GM23248 (cell line): Measurements from ENCODE around the gene COL17A1. TPM values are rescaled to one million over a fixed set of nuclear protein-coding genes. Genes with fewer than 3 reads are reported as not detected.
A peak's percentile ranks its signal among the peaks of the same experiment; 100 is the strongest.

Experiments used
- DNase-seq: peaks from one replicate; pipeline ENCODE4 v3.0.0-alpha.2; 2015
- H2AFZ ChIP-seq: fragments of 200-600 bp; sonication (generic); 2 replicates; pipeline ENCODE4 v1.6.1; 2016; ENCODE audit warnings: antibody characterized with exemption
- H3F3A ChIP-seq: fragments of 200-600 bp; sonication (generic); 2 replicates; pipeline ENCODE4 v1.6.1; 2016; ENCODE audit warnings: mild to moderate bottlenecking, antibody characterized with exemption, mixed run types; ENCODE audit not compliant: insufficient read depth
- H3K27ac ChIP-seq: fragments of 200-600 bp; sonication (generic); 2 replicates; pipeline ENCODE4 v1.5.1; 2016; ENCODE audit warnings: mild to moderate bottlenecking
- H3K27me3 ChIP-seq: fragments of 200-600 bp; sonication (generic); replicated peaks from 2 replicates; pipeline ENCODE4 v1.6.1; 2016; ENCODE audit warnings: mild to moderate bottlenecking; ENCODE audit not compliant: insufficient read depth
- H3K36me3 ChIP-seq: fragments of 200-600 bp; sonication (generic); 2 replicates; pipeline ENCODE4 v1.6.1; 2016; ENCODE audit warnings: low read depth, mild to moderate bottlenecking
- H3K4me1 ChIP-seq: fragments of 200-600 bp; sonication (generic); 2 replicates; pipeline ENCODE4 v1.6.1; 2016; ENCODE audit warnings: mild to moderate bottlenecking; ENCODE audit not compliant: insufficient read depth
- H3K4me2 ChIP-seq: fragments of 200-600 bp; sonication (generic); one replicate; pipeline ENCODE4 v1.6.1; 2016; ENCODE audit warnings: mild to moderate bottlenecking; ENCODE audit not compliant: unreplicated experiment
- H3K4me3 ChIP-seq: fragments of 200-600 bp; sonication (generic); 2 replicates; pipeline ENCODE4 v1.5.1; 2016; ENCODE audit warnings: mild to moderate bottlenecking
- H3K79me2 ChIP-seq: fragments of 200-600 bp; sonication (generic); 2 replicates; pipeline ENCODE4 v1.6.1; 2016; ENCODE audit warnings: mild to moderate bottlenecking; ENCODE audit not compliant: insufficient read depth
- H3K9ac ChIP-seq: fragments of 200-600 bp; sonication (generic); 2 replicates; pipeline ENCODE4 v1.6.1; 2016; ENCODE audit warnings: mild to moderate bottlenecking
- H3K9me2 ChIP-seq: fragments of 200-600 bp; sonication (generic); 2 replicates; pipeline ENCODE4 v1.6.1; 2016; ENCODE audit warnings: mixed run types, mild to moderate bottlenecking, moderate library complexity; ENCODE audit not compliant: insufficient read depth
- H3K9me3 ChIP-seq: fragments of 200-600 bp; sonication (generic); one replicate; pipeline ENCODE4 v1.6.1; 2017; ENCODE audit warnings: low read depth
- H4K20me1 ChIP-seq: fragments of 200-600 bp; sonication (generic); 2 replicates; pipeline ENCODE4 v1.6.0; 2016; ENCODE audit not compliant: insufficient read depth
- EZH2 ChIP-seq: fragments of 200-600 bp; sonication (generic); IDR thresholded peaks from 2 replicates; pipeline ENCODE4 v1.6.1; 2018; ENCODE audit warnings: antibody characterized with exemption, mild to moderate bottlenecking; ENCODE audit not compliant: insufficient read depth, poor library complexity, severe bottlenecking
- EZH2phosphoT487 ChIP-seq: fragments of 200-600 bp; sonication (generic); IDR thresholded peaks from 2 replicates; pipeline ENCODE4 v1.6.1; 2018; ENCODE audit warnings: antibody characterized with exemption, moderate library complexity, mild to moderate bottlenecking, low read depth; ENCODE audit not compliant: insufficient read depth
- WGBS, 2 experiments: methylation state at CpG; one replicate each; pipeline ENCODE4 v1.1.6; 2015 to 2017; ENCODE audit warnings: low lambda C conversion rate in 2 of 2, low coverage in 1 of 2; ENCODE audit errors: missing lambda C conversion rate in 2 of 2; 5-methylcytosine and 5-hydroxymethylcytosine counted together
- in situ Hi-C: fragments of 300-500 bp; cut with MboI; formaldehyde crosslinking; loops from 2 replicates; pipeline ENCODE4 v1.15.0; 2020
- polyA plus RNA-seq: library from polyadenylated mRNA; unstranded; fragments of >200 nt; fragmentation: Nextera tagmentation; extraction: Ambion mirVana; gene quantifications from 2 replicates; pipeline ENCODE4 v1.2.1, GENCODE V29; 2016
- total RNA-seq: library from RNA; depleted of rRNA; stranded (reverse); fragments of >200 nt; shearing (Covaris generic); gene quantifications from 2 replicates; pipeline ENCODE4 v1.2.3, GENCODE V29; 2014

Gene COL17A1
- total and polyA plus RNA-seq, 2 experiments from 2014 or later = 0.51 TPM; not detected in 1

DNA sequence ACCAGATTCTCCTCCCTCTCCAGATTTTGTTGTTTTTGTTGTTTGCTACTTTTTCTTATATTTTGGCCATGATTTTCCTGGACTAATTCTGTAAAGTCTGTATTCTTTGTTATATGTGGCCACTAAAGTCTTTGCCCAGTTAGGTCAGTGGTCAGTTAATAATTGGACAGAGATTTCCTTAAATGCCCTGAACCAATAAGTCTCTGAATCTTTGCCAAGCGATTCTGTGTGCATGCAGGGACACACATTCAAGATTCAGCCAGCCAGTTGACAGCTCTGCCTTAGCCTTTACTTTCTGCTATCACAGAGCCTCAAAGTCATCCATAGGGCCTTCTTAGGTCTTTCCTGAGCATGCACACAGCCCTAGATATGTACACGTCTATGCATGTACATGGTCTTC, 11.0 kb upstream of the COL17A1 start:
- peaks cover 12% of the 10 kb centered on the region; the same call in 1 of the 2 replicates for H3F3A ChIP-seq
- 62 to 78% methylated on average over 2 of the region's 2 CpGs for WGBS, 2 experiments
- in situ Hi-C loops = no loop called here

DNA sequence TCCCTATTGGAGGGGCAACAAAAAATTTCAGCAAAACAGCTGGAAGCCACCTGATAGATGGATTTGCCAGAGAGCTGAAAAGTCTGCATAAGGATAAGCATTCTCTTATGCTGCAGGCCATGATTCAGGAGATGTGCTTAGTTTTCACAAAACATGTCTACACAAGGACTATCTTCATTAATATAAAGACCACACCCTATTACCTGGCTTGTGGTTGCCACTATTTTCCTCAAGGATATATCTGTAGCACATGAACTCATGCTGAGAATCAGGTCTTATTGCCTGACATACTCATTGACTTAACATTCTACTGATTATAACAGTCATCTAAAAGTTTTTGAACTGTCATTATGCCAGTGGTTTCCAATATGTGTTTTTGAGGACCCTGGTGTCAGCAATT, 7.1 kb upstream of the COL17A1 start:
- Histone ChIP-seq H3K27me3 (no peaks in the 10 kb centered on the region), H3K4me2 (no peak overlapping the region), H3K36me3 (no peaks in the 10 kb centered on the region), H3F3A (peaks cover 12% of the 10 kb centered on the region; the same call in 1 of the 2 replicates), H3K79me2 (no peaks in the 10 kb centered on the region), H2AFZ (no peak overlapping the region), H4K20me1 (no peaks in the 10 kb centered on the region), H3K4me3 (no peak overlapping the region), H3K4me1 (no peaks in the 10 kb centered on the region), H3K9ac (no peak overlapping the region), H3K9me2 (no peaks in the 10 kb centered on the region), H3K9me3 (no peaks in the 10 kb centered on the region), H3K27ac (no peak overlapping the region)
- in situ Hi-C loops = no loop called here
- no peak for DNase-seq
- TF ChIP-seq EZH2phosphoT487 (no peak), EZH2 (no peak)

More for the DNA sequence above, 11.0 kb upstream of the COL17A1 start:
- no peak overlapping the region for H3K4me3 ChIP-seq
- no peaks in the 10 kb centered on the region for H3K27me3 ChIP-seq
- no peaks in the 10 kb centered on the region for H3K36me3 ChIP-seq
- no peak for DNase-seq
- no peaks in the 10 kb centered on the region for H3K9me3 ChIP-seq
- no peak overlapping the region for H3K27ac ChIP-seq
- no peak overlapping the region for H3K9ac ChIP-seq
- no peaks in the 10 kb centered on the region for H3K79me2 ChIP-seq
- no peak overlapping the region for H2AFZ ChIP-seq
- no peaks in the 10 kb centered on the region for H3K9me2 ChIP-seq
- no peaks in the 10 kb centered on the region for H4K20me1 ChIP-seq
- no peak overlapping the region for H3K4me2 ChIP-seq
- TF ChIP-seq EZH2phosphoT487 (no peak), EZH2 (no peak)
- H3K4me1 ChIP-seq = peaks cover 16% of the 10 kb centered on the region; the same call in 1 of the 2 replicates

DNA sequence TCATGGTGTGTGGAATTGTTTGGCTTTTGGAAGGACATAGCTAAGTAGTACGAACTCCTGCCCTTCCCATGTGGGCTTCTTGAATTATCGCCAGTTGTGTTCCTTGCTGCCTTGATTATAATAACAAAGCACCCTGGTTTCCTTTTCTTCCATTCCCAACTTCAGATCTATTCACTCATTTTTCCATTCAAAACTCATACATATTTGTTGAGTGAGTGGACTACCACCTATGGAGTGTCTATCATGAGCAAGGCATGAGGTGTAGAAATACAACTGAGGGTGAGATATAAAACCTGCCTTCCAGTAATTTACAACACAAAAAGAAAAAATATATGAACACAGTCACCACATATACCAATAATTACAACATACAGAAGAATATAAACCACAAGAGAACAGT, 4.9 kb upstream of the COL17A1 start:
- TF ChIP-seq EZH2phosphoT487 = no peak
- Histone ChIP-seq H4K20me1 (no peaks in the 10 kb centered on the region), H3K79me2 (no peaks in the 10 kb centered on the region), H3K27ac (no peak overlapping the region), H3K27me3 (no peaks in the 10 kb centered on the region), H3K9me2 (no peaks in the 10 kb centered on the region), H3K9ac (no peak overlapping the region), H3K36me3 (no peaks in the 10 kb centered on the region), H3K4me3 (no peak overlapping the region), H2AFZ (no peak overlapping the region), H3F3A (peaks cover 12% of the 10 kb centered on the region; the same call in 1 of the 2 replicates), H3K4me1 (no peaks in the 10 kb centered on the region), H3K9me3 (no peaks in the 10 kb centered on the region), H3K4me2 (no peak overlapping the region)
- in situ Hi-C loops = no loop called here
- no peak for DNase-seq
- 63 to 64% methylated on average over 2 of the region's 2 CpGs for WGBS, 2 experiments

DNA sequence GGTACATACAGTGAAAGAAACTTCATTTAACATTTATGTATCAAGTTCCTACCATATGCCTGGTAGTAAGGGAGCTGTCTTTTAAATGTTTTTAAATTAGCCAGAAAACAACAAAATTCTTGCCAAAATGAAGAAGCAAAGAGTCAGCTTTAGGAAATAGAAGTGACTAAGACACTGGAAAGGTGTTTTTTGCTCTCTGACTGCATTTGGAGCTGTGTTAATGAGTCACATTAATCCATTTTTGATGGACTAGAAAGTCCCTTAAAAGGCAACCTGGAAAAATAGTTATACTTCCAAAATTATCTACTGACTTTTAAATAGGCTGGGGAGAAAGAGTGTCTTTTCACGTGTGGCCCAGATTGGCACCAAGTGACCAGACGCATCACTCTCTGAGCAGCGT, 3.9 kb upstream of the COL17A1 start:
- Histone ChIP-seq H3K27me3 (no peaks in the 10 kb centered on the region), H3K4me3 (no peak overlapping the region), H3K27ac (no peak overlapping the region), H4K20me1 (no peaks in the 10 kb centered on the region), H3K4me2 (no peak overlapping the region), H3F3A (peaks cover 12% of the 10 kb centered on the region; the same call in 1 of the 2 replicates), H3K9me3 (no peaks in the 10 kb centered on the region), H3K36me3 (no peaks in the 10 kb centered on the region), H3K79me2 (no peaks in the 10 kb centered on the region), H3K9me2 (no peaks in the 10 kb centered on the region), H3K4me1 (no peaks in the 10 kb centered on the region), H3K9ac (no peak overlapping the region), H2AFZ (no peak overlapping the region)
- in situ Hi-C loops = no loop called here
- 83 to 86% methylated on average over 3 of the region's 3 CpGs for WGBS, 2 experiments
- peak; percentile 15 for DNase-seq
- TF ChIP-seq EZH2phosphoT487 = no peak

DNA sequence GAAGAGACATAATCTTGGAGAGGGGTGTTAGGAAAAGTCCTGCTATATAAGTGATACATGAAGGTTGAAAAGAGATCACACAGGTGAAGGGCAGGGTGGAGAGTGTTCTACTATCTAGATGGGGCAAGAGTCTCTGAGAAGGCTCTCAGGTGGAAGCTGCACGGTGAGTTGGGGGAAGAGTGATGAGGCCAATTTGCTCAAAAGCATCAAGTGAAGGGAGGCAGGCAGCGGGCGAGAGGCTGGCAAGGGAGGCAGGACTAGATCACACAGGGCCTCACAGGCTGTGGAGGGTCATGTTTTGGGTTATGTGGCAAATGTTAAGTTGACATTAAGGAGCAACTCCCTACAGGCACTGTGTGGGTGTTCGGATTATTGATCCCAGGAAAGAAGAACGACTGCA, 2.6 kb upstream of the COL17A1 start:
- no peak for DNase-seq
- no peak overlapping the region for H3K4me3 ChIP-seq
- no peaks in the 10 kb centered on the region for H3K36me3 ChIP-seq
- H3K4me2 ChIP-seq = no peak overlapping the region
- no peak overlapping the region for H3K27ac ChIP-seq
- in situ Hi-C loops = no loop called here
- no peak overlapping the region for H3K9ac ChIP-seq
- WGBS, 2 experiments = 82 to 89% methylated on average over 5 of the region's 5 CpGs
- H3K27me3 ChIP-seq = no peaks in the 10 kb centered on the region
- no peaks in the 10 kb centered on the region for H3K9me3 ChIP-seq
- H3K4me1 ChIP-seq = no peaks in the 10 kb centered on the region
- H3K9me2 ChIP-seq = no peaks in the 10 kb centered on the region
- H3K79me2 ChIP-seq = no peaks in the 10 kb centered on the region
- no peak overlapping the region for H2AFZ ChIP-seq
- H3F3A ChIP-seq = peaks cover 4% of the 10 kb centered on the region; the same call in 1 of the 2 replicates
- TF ChIP-seq EZH2 (no peak), EZH2phosphoT487 (no peak)
- H4K20me1 ChIP-seq = no peaks in the 10 kb centered on the region
